ENCODE data around the gene RNF144B.

RNF144B gene

GRCh38 chr6:18473755-18474154 is 86.6 kb downstream of the RNF144B start:
- no peak overlapping the region for H3K27ac ChIP-seq

GRCh38 chr6:18477301-18477941 is 90.3 kb downstream of the RNF144B start:
- no peak overlapping the region for H3K27ac ChIP-seq
- TF ChIP-seq CTCF (conservative IDR thresholded peaks at IDR 0.05): no peak

More at GRCh38 chr6:18473755-18474154, 86.6 kb downstream of the RNF144B start:
- TF ChIP-seq CTCF (conservative IDR thresholded peaks at IDR 0.05): no peak

- no peak for TF ChIP-seq CTCF (conservative IDR thresholded peaks at IDR 0.05)
- no peak overlapping the region for H3K27ac ChIP-seq
These were observed 91.5 kb downstream of the RNF144B start for GRCh38 chr6:18478610-18479009.

- no peak for TF ChIP-seq CTCF (conservative IDR thresholded peaks at IDR 0.05)
- H3K27ac ChIP-seq: no peak overlapping the region
These were observed 94.7 kb downstream of the RNF144B start for GRCh38 chr6:18481870-18482269.

GRCh38 chr6:18485660-18486435 is 98.7 kb downstream of the RNF144B start:
- H3K27ac ChIP-seq: no peak overlapping the region
- TF ChIP-seq CTCF (conservative IDR thresholded peaks at IDR 0.05): no peak

GRCh38 chr6:18488004-18488403 is 100.9 kb downstream of the RNF144B start:
- no peak overlapping the region for H3K27ac ChIP-seq
- no peak for TF ChIP-seq CTCF (conservative IDR thresholded peaks at IDR 0.05)

- no peak for TF ChIP-seq CTCF (conservative IDR thresholded peaks at IDR 0.05)
These were observed 101.5 kb downstream of the RNF144B start for GRCh38 chr6:18488526-18489270.

More at GRCh38 chr6:18488526-18489270, 101.5 kb downstream of the RNF144B start:
- no peak overlapping the region for H3K27ac ChIP-seq
